T-cell (primary cell): ENCODE data around the gene UHMK1. TPM values are rescaled to one million over a fixed set of nuclear protein-coding genes. Genes with fewer than 3 reads are reported as not detected.
A peak's percentile ranks its signal among the peaks of the same experiment; 100 is the strongest.
"Not testable (repeated sequence)": the region's sequence is repeated elsewhere in the genome, so short reads cannot be mapped to it uniquely, and the experiment has no call there.

Experiments
- ATAC-seq, 4 experiments: fragments of 200-7000 bp in 3 of 4; fragments of 150-1000 bp in 1 of 4; cut with Tn5 transposase; replicated peaks in 1 of 4; 1 replicate in 3 of 4; 2 replicates in 1 of 4; pipeline ENCODE4 v1.10.0; 2021; ENCODE audit warnings: moderate library complexity in 3 of 4, mild to moderate bottlenecking in 2 of 4, moderate number of reproducible peaks in 1 of 4
- CTCF ChIA-PET, 2 donors: fragments of 300-600 bp; sonication (Branson Sonifier 250); formaldehyde crosslinking; loops; one replicate each; lab custom pipeline; 2022; ENCODE audit warnings: antibody characterized with exemption in 2 of 2; lab: Charles Lee
- POLR2A ChIA-PET, 2 donors: fragments of 300-600 bp; sonication (Branson Sonifier 250); formaldehyde crosslinking; loops; one replicate each; lab custom pipeline; 2022; ENCODE audit warnings: antibody characterized with exemption in 2 of 2; lab: Charles Lee
- DNase-seq, 35 experiments: peaks; one replicate each; pipeline versions ENCODE4 v3.0.0 to v3.0.0-alpha.2; 2013 to 2023
- H3K27ac ChIP-seq: one replicate; pipeline ENCODE4 v1.5.1; 2013; ENCODE audit warnings: low read length
- H3K27me3 ChIP-seq, 2 experiments: replicated peaks in 1 of 2; 1 replicate in 1 of 2; 2 replicates in 1 of 2; pipeline versions ENCODE4 v1.6.1 to v1.7.0; 2013; ENCODE audit warnings: low read length in 1 of 2, mixed read lengths in 1 of 2; ENCODE audit not compliant: control insufficient read depth in 2 of 2, insufficient read depth in 2 of 2; ENCODE audit errors: extremely low read depth in 1 of 2
- H3K36me3 ChIP-seq, 2 donors: 1 replicate in 1 of 2; 2 replicates in 1 of 2; pipeline versions ENCODE4 v1.6.1 to v1.7.0; 2013; ENCODE audit warnings: low read length in 1 of 2; ENCODE audit not compliant: control insufficient read depth in 2 of 2, insufficient read depth in 1 of 2; ENCODE audit errors: extremely low read depth in 1 of 2
- H3K4me1 ChIP-seq, 2 experiments: 1 replicate in 1 of 2; 2 replicates in 1 of 2; pipeline versions ENCODE4 v1.6.1 to v1.7.0; 2013; ENCODE audit warnings: low read length in 2 of 2, mixed read lengths in 1 of 2; ENCODE audit not compliant: insufficient read depth in 2 of 2, control insufficient read depth in 1 of 2; ENCODE audit errors: extremely low read depth in 1 of 2
- H3K4me3 ChIP-seq, 2 donors: 1 replicate in 1 of 2; 2 replicates in 1 of 2; pipeline versions ENCODE4 v1.5.1 to v1.7.0; 2013; ENCODE audit warnings: mild to moderate bottlenecking in 2 of 2, low read length in 1 of 2, moderate library complexity in 1 of 2; ENCODE audit not compliant: control insufficient read depth in 1 of 2; ENCODE audit errors: extremely low read depth in 1 of 2
- H3K9me3 ChIP-seq: 2 replicates; pipeline ENCODE4 v1.7.0; 2013
- H3K27ac Mint-ChIP-seq, 2 donors: one replicate each; pipeline ENCODE4 v1.8.0; 2020 to 2021; ENCODE audit warnings: mild to moderate bottlenecking in 2 of 2, mixed read lengths in 2 of 2
- H3K27me3 Mint-ChIP-seq, 2 donors: one replicate each; pipeline ENCODE4 v1.8.0; 2021 to 2022; ENCODE audit warnings: mixed read lengths in 2 of 2
- H3K36me3 Mint-ChIP-seq: one replicate; pipeline ENCODE4 v1.8.0; 2021; ENCODE audit warnings: mixed read lengths
- H3K4me1 Mint-ChIP-seq, 3 donors: one replicate each; pipeline ENCODE4 v1.8.0; 2020 to 2022; ENCODE audit warnings: mixed read lengths in 3 of 3, mild to moderate bottlenecking in 1 of 3
- H3K4me3 Mint-ChIP-seq, 3 donors: one replicate each; pipeline ENCODE4 v1.8.0; 2020 to 2022; ENCODE audit warnings: mild to moderate bottlenecking in 3 of 3, mixed read lengths in 3 of 3, moderate library complexity in 3 of 3
- H3K9me3 Mint-ChIP-seq, 3 donors: one replicate each; pipeline ENCODE4 v1.8.0; 2020 to 2022; ENCODE audit warnings: mixed read lengths in 3 of 3
- WGBS: methylation state at CpG from one replicate; pipeline ENCODE4 v1.1.5; 2013; ENCODE audit warnings: missing lambda C conversion rate; ENCODE audit not compliant: insufficient coverage; 5-methylcytosine and 5-hydroxymethylcytosine counted together
- total RNA-seq, 35 experiments: library from RNA in 6 of 35; stranded (reverse) in 6 of 35; fragments of 120-200 nt in 1 of 35; gene quantifications; one replicate each; pipeline versions ENCODE4 v1.2.1 to v1.2.4 and lab custom pipeline; 2013 to 2026

Gene UHMK1
- total RNA-seq (10 to 100 TPM; 55.8 to 65.8 (median 60.0) TPM), total RNA-seq (lab: John Stamatoyannopoulos, UW) (211 to 458 (median 322) reads per million in 29 experiments)
- 101 TPM for total RNA-seq (2013)

GRCh38 chr1:162497723-162498495 is at the start of gene UHMK1:
Gene UHMK1, plus strand, starts transcription at chr1:162497818. Its CDS starts 183 bp downstream, at chr1:162498001.
- peak within 1 kb of the TSS; percentile 92 to 95 for H3K27ac Mint-ChIP-seq
- ChIA-PET CTCF (no interaction called here), POLR2A (interaction anchor here in 1 of 2 donors (0.8 kb wide), 1 partner anchor 63 kb away, joined by 5 read pairs; no protein-coding TSS in a partner anchor)
- H3K27me3 Mint-ChIP-seq, result peaks cover 0 to under 1% of the 10 kb centered on the region in 2 donors
- H3K36me3 Mint-ChIP-seq, result peaks cover 8% of the 10 kb centered on the region
- H3K9me3 ChIP-seq, result no peaks in the 10 kb centered on the region
- no peaks in the 10 kb centered on the region for H3K9me3 Mint-ChIP-seq
- peak within 1 kb of the TSS; percentile 90 for H3K27ac ChIP-seq
- H3K4me3 Mint-ChIP-seq, result peak within 1 kb of the TSS; percentile 89 to 95 (median 92)
- ATAC-seq (peak; percentile 99), DNase-seq (peak; percentile 77 to 93 (median 89))
- peaks cover 0 to 22% of the 10 kb centered on the region in 2 donors for H3K36me3 ChIP-seq
- no peaks in the 10 kb centered on the region for H3K27me3 ChIP-seq
- H3K4me1 ChIP-seq, result peaks cover 16 to 18% of the 10 kb centered on the region in 2 experiments
- peak within 1 kb of the TSS; percentile 92 to 93 for H3K4me3 ChIP-seq
- WGBS, result 0% methylated on average over 56 of the region's 61 CpGs
- H3K4me1 Mint-ChIP-seq, result peaks cover 39 to 50% (median 42%) of the 10 kb centered on the region in 3 donors

GRCh38 chr1:162454361-162454760 is 43.3 kb upstream of the UHMK1 start:
- H3K4me1 ChIP-seq, H3K36me3 ChIP-seq, H3K27ac ChIP-seq, H3K9me3 Mint-ChIP-seq, DNase-seq, H3K27me3 ChIP-seq, CTCF ChIA-PET, H3K4me3 ChIP-seq, H3K36me3 Mint-ChIP-seq, POLR2A ChIA-PET, H3K9me3 ChIP-seq, H3K4me1 Mint-ChIP-seq, H3K27ac Mint-ChIP-seq, H3K4me3 Mint-ChIP-seq, ATAC-seq: not testable (repeated sequence)
- WGBS, result no CpG with 5 or more reads among the region's 3 CpGs
- peaks cover 8 to 12% of the 10 kb centered on the region in 2 donors for H3K27me3 Mint-ChIP-seq

GRCh38 chr1:162456323-162456722 is 41.3 kb upstream of the UHMK1 start:
- H3K27ac ChIP-seq, result no peak overlapping the region
- H3K9me3 ChIP-seq, result no peaks in the 10 kb centered on the region
- no peak overlapping the region for H3K4me3 Mint-ChIP-seq
- no peaks in the 10 kb centered on the region for H3K27me3 ChIP-seq
- H3K4me1 ChIP-seq, result no peaks in the 10 kb centered on the region
- H3K4me3 ChIP-seq, result no peak overlapping the region
- ChIA-PET CTCF (no interaction called here), POLR2A (interaction anchor here in 1 of 2 donors (0.7 kb wide), 1 partner anchor 565 kb away, joined by 3 read pairs; no protein-coding TSS in a partner anchor)
- H3K36me3 Mint-ChIP-seq, result no peaks in the 10 kb centered on the region
- ATAC-seq (no peak), DNase-seq (no peak)
- no peaks in the 10 kb centered on the region for H3K36me3 ChIP-seq
- H3K4me1 Mint-ChIP-seq, result no peaks in the 10 kb centered on the region
- H3K9me3 Mint-ChIP-seq, result peaks cover 0 to 4% (median 0%) of the 10 kb centered on the region in 3 donors
- peaks cover 5 to 7% of the 10 kb centered on the region in 2 donors for H3K27me3 Mint-ChIP-seq
- no CpG with 5 or more reads among the region's 4 CpGs for WGBS
- no peak overlapping the region for H3K27ac Mint-ChIP-seq

GRCh38 chr1:162458236-162458635 is 39.4 kb upstream of the UHMK1 start:
- no CpG with 5 or more reads among the region's 5 CpGs for WGBS
- Mint-ChIP-seq H3K4me1 (no peaks in the 10 kb centered on the region), H3K9me3 (peaks cover 0 to 4% (median 0%) of the 10 kb centered on the region in 3 donors), H3K27ac (no peak overlapping the region), H3K27me3 (peaks cover 3 to 4% of the 10 kb centered on the region in 2 donors), H3K4me3 (no peak overlapping the region), H3K36me3 (no peaks in the 10 kb centered on the region)
- Histone ChIP-seq H3K27me3 (no peaks in the 10 kb centered on the region), H3K27ac (no peak overlapping the region), H3K36me3 (no peaks in the 10 kb centered on the region), H3K9me3 (no peaks in the 10 kb centered on the region), H3K4me3 (no peak overlapping the region), H3K4me1 (no peaks in the 10 kb centered on the region)
- no peak for DNase-seq
- ATAC-seq, result no peak
- ChIA-PET POLR2A (no interaction called here), CTCF (no interaction called here)

- H3K36me3 Mint-ChIP-seq, H3K27me3 Mint-ChIP-seq, H3K27ac ChIP-seq, ATAC-seq, H3K4me3 Mint-ChIP-seq, H3K4me3 ChIP-seq, H3K4me1 Mint-ChIP-seq, DNase-seq, CTCF ChIA-PET, POLR2A ChIA-PET, H3K9me3 Mint-ChIP-seq, H3K27ac Mint-ChIP-seq, H3K36me3 ChIP-seq, H3K4me1 ChIP-seq, H3K27me3 ChIP-seq, H3K9me3 ChIP-seq: not testable (repeated sequence)
- WGBS, result 100% methylated on average over 1 of the region's 2 CpGs
Observed at GRCh38 chr1:162462425-162462824, 35.2 kb upstream of the UHMK1 start.

- no peak overlapping the region for H3K4me3 Mint-ChIP-seq
- no peaks in the 10 kb centered on the region for H3K4me1 ChIP-seq
- no peak overlapping the region for H3K27ac ChIP-seq
- no peaks in the 10 kb centered on the region for H3K9me3 ChIP-seq
- no peaks in the 10 kb centered on the region for H3K36me3 Mint-ChIP-seq
- no peaks in the 10 kb centered on the region for H3K4me1 Mint-ChIP-seq
- H3K27ac Mint-ChIP-seq, result no peak overlapping the region
- no peaks in the 10 kb centered on the region for H3K36me3 ChIP-seq
- peaks cover 0 to 6% of the 10 kb centered on the region in 2 experiments for H3K27me3 ChIP-seq
- ATAC-seq (no peak), DNase-seq (no peak)
- ChIA-PET POLR2A (no interaction called here), CTCF (no interaction called here)
- WGBS, result no CpG with 5 or more reads among the region's 1 CpG
- H3K9me3 Mint-ChIP-seq, result peaks cover 0 to 2% (median 0%) of the 10 kb centered on the region in 3 donors
- no peak overlapping the region for H3K4me3 ChIP-seq
- peaks cover 3 to 8% of the 10 kb centered on the region in 2 donors for H3K27me3 Mint-ChIP-seq
Observed at GRCh38 chr1:162463021-162463420, 34.6 kb upstream of the UHMK1 start.
